Astrocyte (in vitro differentiated cells and primary cell): Measurements from ENCODE around the gene POLE. TPM values are rescaled to one million over a fixed set of nuclear protein-coding genes. Genes with fewer than 3 reads are reported as not detected.

ENCODE experiments used
- DNase-seq: peaks from one replicate; pipeline ENCODE4 v3.0.0-alpha.2; 2010; ENCODE audit warnings: low read depth
- FAIRE-seq: peaks from 2 replicates; lab custom pipeline; 2011; peaks lifted over from hg19 to GRCh38; lab: Jason Lieb, UNC
- H2AFZ ChIP-seq: 2 replicates; pipeline ENCODE4 v1.6.0; 2012; ENCODE audit warnings: low read depth, low read length, inconsistent platforms
- H3K27ac ChIP-seq: 2 replicates; pipeline ENCODE4 v1.5.1; 2011; ENCODE audit warnings: low read depth, low read length, inconsistent platforms
- H3K27me3 ChIP-seq: 2 replicates; pipeline ENCODE4 v1.6.0; 2011; ENCODE audit warnings: low read length, inconsistent platforms; ENCODE audit not compliant: insufficient read depth
- H3K36me3 ChIP-seq: 2 replicates; pipeline ENCODE4 v1.5.1; 2011; ENCODE audit warnings: low read length, inconsistent platforms; ENCODE audit not compliant: insufficient read depth
- H3K4me1 ChIP-seq: 2 replicates; pipeline ENCODE4 v1.5.1; 2011; ENCODE audit warnings: low read length, inconsistent platforms; ENCODE audit not compliant: insufficient read depth
- H3K4me2 ChIP-seq: 2 replicates; pipeline ENCODE4 v1.6.0; 2012; ENCODE audit warnings: low read length, inconsistent platforms
- H3K4me3 ChIP-seq: 2 replicates; pipeline ENCODE4 v1.5.1; 2011; ENCODE audit warnings: low read depth, mild to moderate bottlenecking, low read length, inconsistent platforms; ENCODE audit not compliant: insufficient read depth
- H3K79me2 ChIP-seq: 2 replicates; pipeline ENCODE4 v1.6.0; 2012; ENCODE audit warnings: mild to moderate bottlenecking, low read length, inconsistent platforms; ENCODE audit not compliant: insufficient read depth
- H3K9ac ChIP-seq: 2 replicates; pipeline ENCODE4 v1.6.0; 2012; ENCODE audit warnings: mild to moderate bottlenecking, low read length, inconsistent platforms
- H3K9me3 ChIP-seq: 2 replicates; pipeline ENCODE4 v1.5.1; 2012; ENCODE audit warnings: low read depth, mild to moderate bottlenecking, low read length, inconsistent platforms; ENCODE audit not compliant: insufficient read depth
- H4K20me1 ChIP-seq: 2 replicates; pipeline ENCODE4 v1.6.0; 2012; ENCODE audit warnings: low read length, inconsistent platforms; ENCODE audit not compliant: insufficient read depth
- H3K27ac Mint-ChIP-seq: one replicate; pipeline ENCODE4 v1.8.0; 2021; ENCODE audit warnings: mild to moderate bottlenecking, mixed read lengths; ENCODE audit not compliant: unreplicated experiment
- H3K27me3 Mint-ChIP-seq: one replicate; pipeline ENCODE4 v1.8.0; 2021; ENCODE audit warnings: low read depth, mixed read lengths; ENCODE audit not compliant: unreplicated experiment
- H3K36me3 Mint-ChIP-seq: one replicate; pipeline ENCODE4 v1.8.0; 2021; ENCODE audit warnings: low read depth, mixed read lengths; ENCODE audit not compliant: unreplicated experiment
- H3K4me1 Mint-ChIP-seq: one replicate; pipeline ENCODE4 v1.8.0; 2021; ENCODE audit warnings: low read depth, mixed read lengths; ENCODE audit not compliant: unreplicated experiment
- H3K4me3 Mint-ChIP-seq: one replicate; pipeline ENCODE4 v1.8.0; 2021; ENCODE audit warnings: mild to moderate bottlenecking, moderate library complexity, mixed read lengths; ENCODE audit not compliant: unreplicated experiment
- H3K9me3 Mint-ChIP-seq: one replicate; pipeline ENCODE4 v1.8.0; 2021; ENCODE audit warnings: mild to moderate bottlenecking, mixed read lengths; ENCODE audit not compliant: unreplicated experiment
- CTCF ChIP-seq: IDR thresholded peaks from 2 replicates; pipeline ENCODE4 v1.5.1; 2011; ENCODE audit warnings: low read depth, mild to moderate bottlenecking, inconsistent platforms, low read length, moderate library complexity; ENCODE audit not compliant: insufficient read depth
- EZH2 ChIP-seq: IDR thresholded peaks from 2 replicates; pipeline ENCODE4 v1.6.1; 2012; ENCODE audit warnings: mild to moderate bottlenecking, low read length, inconsistent platforms; ENCODE audit not compliant: insufficient read depth
- total RNA-seq: library from RNA; stranded (reverse); gene quantifications from 2 replicates; pipeline ENCODE4 v1.2.1, GENCODE V29; 2021

POLE gene
- total RNA-seq, 1 donor from 2014 or later = 15.4 TPM

- peak overlapping the region; percentile 43 for H3K4me3 ChIP-seq
- H3K27ac ChIP-seq = no peak overlapping the region
- FAIRE-seq = no peak
- no peaks in the 10 kb centered on the region for H4K20me1 ChIP-seq
- Mint-ChIP-seq H3K36me3 (no peaks in the 10 kb centered on the region), H3K4me3 (peak overlapping the region; percentile 85), H3K27ac (no peak overlapping the region), H3K9me3 (peaks cover 4% of the 10 kb centered on the region), H3K27me3 (peaks cover 33% of the 10 kb centered on the region), H3K4me1 (peaks cover 7% of the 10 kb centered on the region)
- H2AFZ ChIP-seq = peak overlapping the region; percentile 67
- peak overlapping the region; percentile 57 for H3K9ac ChIP-seq
- peak overlapping the region; percentile 89 for H3K4me2 ChIP-seq
- no peaks in the 10 kb centered on the region for H3K79me2 ChIP-seq
- H3K4me1 ChIP-seq = peaks cover 6% of the 10 kb centered on the region
- no peak for TF ChIP-seq EZH2
- no peak for TF ChIP-seq CTCF
- DNase-seq = peak; percentile 31
- H3K9me3 ChIP-seq = no peaks in the 10 kb centered on the region
- H3K27me3 ChIP-seq = peaks cover 10% of the 10 kb centered on the region
- no peaks in the 10 kb centered on the region for H3K36me3 ChIP-seq
Measured at GRCh38 chr12:132597333-132598316, 89.5 kb downstream of the POLE start.

DNA sequence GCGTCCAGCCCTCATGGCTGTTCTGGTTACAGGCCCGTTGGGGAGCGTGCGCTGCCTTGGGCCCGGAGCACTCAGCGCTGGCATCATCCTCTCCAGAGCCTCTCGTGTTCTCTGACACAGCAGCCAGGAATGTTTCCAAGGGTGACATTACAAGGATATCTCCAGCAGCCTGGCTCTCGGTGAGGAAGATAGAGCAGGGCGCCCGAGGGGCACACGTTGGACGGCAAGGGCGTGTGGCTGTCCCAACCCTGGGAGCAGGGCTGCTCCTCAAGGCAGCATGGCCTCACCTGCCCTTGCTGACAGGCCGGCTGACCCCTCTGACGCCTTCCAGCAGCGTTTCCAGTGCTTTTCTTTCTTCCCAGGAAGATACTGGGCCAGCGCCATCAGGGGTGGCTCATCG lies 91.1 kb downstream of the POLE start:
- Mint-ChIP-seq H3K36me3 (no peaks in the 10 kb centered on the region), H3K4me3 (peak overlapping the region; percentile 54), H3K9me3 (peaks cover 4% of the 10 kb centered on the region), H3K4me1 (peaks cover 7% of the 10 kb centered on the region), H3K27ac (no peak overlapping the region), H3K27me3 (peaks cover 34% of the 10 kb centered on the region)
- H3K36me3 ChIP-seq = no peaks in the 10 kb centered on the region
- no peaks in the 10 kb centered on the region for H3K27me3 ChIP-seq
- H3K79me2 ChIP-seq = no peaks in the 10 kb centered on the region
- H3K9me3 ChIP-seq = no peaks in the 10 kb centered on the region
- peaks cover 2% of the 10 kb centered on the region for H3K4me1 ChIP-seq
- no peak for FAIRE-seq
- DNase-seq = peak; percentile 13
- H3K4me3 ChIP-seq = no peak overlapping the region
- H2AFZ ChIP-seq = peak overlapping the region; percentile 46
- H4K20me1 ChIP-seq = no peaks in the 10 kb centered on the region
- H3K4me2 ChIP-seq = no peak overlapping the region
- TF ChIP-seq CTCF = no peak
- TF ChIP-seq EZH2 = no peak
- H3K9ac ChIP-seq = no peak overlapping the region
- H3K27ac ChIP-seq = no peak overlapping the region
